Activated B cell treated with CpG ODN at 0.5 μM for 24 hours (primary cell): ENCODE measurements around the gene SAMD14. TPM values are rescaled to one million over a fixed set of nuclear protein-coding genes. Genes with fewer than 3 reads are reported as not detected.
A peak's percentile ranks its signal among the peaks of the same experiment; 100 is the strongest.

Experiments
- ATAC-seq: fragments of 200-7000 bp; cut with Tn5 transposase; one replicate; pipeline ENCODE4 v1.10.0; 2021; ENCODE audit warnings: low read depth, mild to moderate bottlenecking, moderate library complexity
- CTCF ChIA-PET: fragments of 350-600 bp; sonication (Branson Sonifier 250); formaldehyde crosslinking; loops from one replicate; lab custom pipeline; 2021; ENCODE audit warnings: antibody characterized with exemption; lab: Charles Lee
- POLR2A ChIA-PET: fragments of 350-600 bp; sonication (Branson Sonifier 250); formaldehyde crosslinking; loops from one replicate; lab custom pipeline; 2021; ENCODE audit warnings: antibody characterized with exemption; lab: Charles Lee
- DNase-seq: peaks from one replicate; pipeline ENCODE4 v3.0.0; 2022
- H3K27ac Mint-ChIP-seq: one replicate; pipeline ENCODE4 v1.8.0; 2020; ENCODE audit warnings: mixed read lengths
- H3K27me3 Mint-ChIP-seq: one replicate; pipeline ENCODE4 v1.8.0; 2021; ENCODE audit warnings: mixed read lengths
- H3K36me3 Mint-ChIP-seq: one replicate; pipeline ENCODE4 v1.8.0; 2021; ENCODE audit warnings: low read depth, mixed read lengths
- H3K4me1 Mint-ChIP-seq: one replicate; pipeline ENCODE4 v1.8.0; 2021; ENCODE audit warnings: mixed read lengths
- H3K4me3 Mint-ChIP-seq: one replicate; pipeline ENCODE4 v1.8.0; 2020; ENCODE audit warnings: mild to moderate bottlenecking, mixed read lengths
- H3K9me3 Mint-ChIP-seq: one replicate; pipeline ENCODE4 v1.8.0; 2020; ENCODE audit warnings: mixed read lengths
- intact Hi-C: fragments of 100-400 bp; cut with micrococcal nuclease; formaldehyde crosslinking; loops from one replicate; pipeline ENCODE4 v1.15.1; 2024
- total RNA-seq: library from RNA; stranded (reverse); gene quantifications from 2 replicates; pipeline ENCODE4 v1.2.3, GENCODE V29; 2022
- TF ChIP-seq, protein P1 (sequence below): fragments of 200-600 bp; IDR thresholded peaks from one replicate; pipeline ENCODE4 v1.8.0; 2022; ENCODE audit warnings: antibody characterized with exemption, mild to moderate bottlenecking

Gene SAMD14
- total RNA-seq, 1 donor from 2014 or later, result 4.7 TPM

DNA sequence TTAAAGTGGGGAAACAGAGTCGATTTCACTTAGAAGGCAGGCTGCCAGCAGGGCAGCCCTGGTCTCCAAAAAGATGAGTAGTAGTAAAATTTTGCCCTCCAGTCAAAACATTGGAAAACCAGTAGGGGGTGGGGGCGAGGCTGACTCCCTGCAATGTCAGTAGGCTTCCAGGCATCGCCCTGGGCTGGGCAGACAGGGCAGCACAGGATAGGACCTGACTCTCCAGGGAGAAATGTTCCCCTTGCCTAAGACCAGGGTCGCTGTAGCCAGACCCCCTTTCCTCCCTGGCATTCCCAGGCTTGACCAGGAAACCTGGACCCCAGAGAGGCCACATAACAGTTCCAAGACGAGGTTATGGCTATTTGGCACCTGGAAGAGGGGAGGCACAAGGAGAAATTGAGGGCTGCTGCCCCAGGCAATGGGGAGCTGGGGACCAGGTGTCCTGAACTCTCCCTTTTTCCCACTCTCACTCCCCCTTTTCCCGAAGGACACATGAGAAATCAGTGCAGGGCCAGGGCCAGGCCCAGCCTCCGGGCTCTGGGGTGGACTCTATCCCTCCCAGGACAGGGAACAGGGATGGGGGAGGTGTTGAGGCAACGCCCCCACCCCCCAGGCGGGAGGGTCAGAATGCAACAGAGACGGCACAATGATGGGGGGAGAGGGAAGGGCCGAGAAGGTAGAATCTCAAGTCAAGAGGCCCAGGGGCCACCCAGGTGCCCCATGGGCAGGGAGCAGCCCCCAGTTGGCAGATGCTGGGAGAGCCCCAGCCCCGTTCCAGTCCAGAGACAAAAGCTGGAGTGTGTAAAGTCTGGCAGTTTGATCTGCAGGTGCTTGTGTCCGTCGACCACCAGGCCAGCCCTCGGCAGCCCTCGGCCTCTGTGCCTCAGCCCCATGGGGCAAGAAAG is 4.5 kb upstream of the SAMD14 start:
- intact Hi-C loops, result no loop called here
- DNase-seq (no peak), ATAC-seq (no peak)
- POLR2A ChIA-PET, result interaction anchor here (0.6 kb wide), 1 partner anchor 18 kb away, joined by 4 read pairs; no protein-coding TSS in a partner anchor
- TF ChIP-seq, protein P1, sequence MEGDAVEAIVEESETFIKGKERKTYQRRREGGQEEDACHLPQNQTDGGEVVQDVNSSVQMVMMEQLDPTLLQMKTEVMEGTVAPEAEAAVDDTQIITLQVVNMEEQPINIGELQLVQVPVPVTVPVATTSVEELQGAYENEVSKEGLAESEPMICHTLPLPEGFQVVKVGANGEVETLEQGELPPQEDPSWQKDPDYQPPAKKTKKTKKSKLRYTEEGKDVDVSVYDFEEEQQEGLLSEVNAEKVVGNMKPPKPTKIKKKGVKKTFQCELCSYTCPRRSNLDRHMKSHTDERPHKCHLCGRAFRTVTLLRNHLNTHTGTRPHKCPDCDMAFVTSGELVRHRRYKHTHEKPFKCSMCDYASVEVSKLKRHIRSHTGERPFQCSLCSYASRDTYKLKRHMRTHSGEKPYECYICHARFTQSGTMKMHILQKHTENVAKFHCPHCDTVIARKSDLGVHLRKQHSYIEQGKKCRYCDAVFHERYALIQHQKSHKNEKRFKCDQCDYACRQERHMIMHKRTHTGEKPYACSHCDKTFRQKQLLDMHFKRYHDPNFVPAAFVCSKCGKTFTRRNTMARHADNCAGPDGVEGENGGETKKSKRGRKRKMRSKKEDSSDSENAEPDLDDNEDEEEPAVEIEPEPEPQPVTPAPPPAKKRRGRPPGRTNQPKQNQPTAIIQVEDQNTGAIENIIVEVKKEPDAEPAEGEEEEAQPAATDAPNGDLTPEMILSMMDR, result no peak
- H3K27ac Mint-ChIP-seq, result no peak overlapping the region
- peaks cover 3% of the 10 kb centered on the region for H3K27me3 Mint-ChIP-seq
- CTCF ChIA-PET, result interaction anchor here (1.0 kb wide), 1 partner anchor 35 kb away, joined by 4 read pairs; no protein-coding TSS in a partner anchor
- peaks cover 64% of the 10 kb centered on the region for H3K36me3 Mint-ChIP-seq
- peaks cover 31% of the 10 kb centered on the region for H3K4me1 Mint-ChIP-seq
- H3K9me3 Mint-ChIP-seq, result no peaks in the 10 kb centered on the region
- no peak overlapping the region for H3K4me3 Mint-ChIP-seq

DNA sequence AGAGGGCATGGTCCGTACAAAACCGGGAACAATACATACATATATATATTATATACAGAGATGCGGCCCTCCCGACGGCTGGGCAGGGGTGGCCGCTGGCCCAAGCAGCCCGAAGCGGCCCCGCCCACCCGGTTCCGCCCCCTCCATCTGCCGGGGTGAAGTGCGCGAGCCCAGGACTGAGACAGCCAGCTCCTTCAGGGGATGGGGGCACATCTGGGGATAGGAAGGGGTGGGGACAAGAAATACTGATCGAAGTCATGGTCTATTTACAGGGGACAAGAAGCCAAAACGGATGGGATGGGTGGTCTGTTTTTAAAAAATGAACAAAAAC is 3.8 kb upstream of the SAMD14 start:
- TF ChIP-seq, protein P1, result no peak
- no peak for DNase-seq
- H3K9me3 Mint-ChIP-seq, result no peaks in the 10 kb centered on the region
- peaks cover 4% of the 10 kb centered on the region for H3K27me3 Mint-ChIP-seq
- H3K4me3 Mint-ChIP-seq, result no peak overlapping the region
- no peak for ATAC-seq
- ChIA-PET POLR2A (interaction anchor here (0.6 kb wide), 1 partner anchor 19 kb away, joined by 4 read pairs; no protein-coding TSS in a partner anchor), CTCF (no interaction called here)
- no peak overlapping the region for H3K27ac Mint-ChIP-seq
- peaks cover 34% of the 10 kb centered on the region for H3K4me1 Mint-ChIP-seq
- peaks cover 57% of the 10 kb centered on the region for H3K36me3 Mint-ChIP-seq
- intact Hi-C loops, result no loop called here

DNA sequence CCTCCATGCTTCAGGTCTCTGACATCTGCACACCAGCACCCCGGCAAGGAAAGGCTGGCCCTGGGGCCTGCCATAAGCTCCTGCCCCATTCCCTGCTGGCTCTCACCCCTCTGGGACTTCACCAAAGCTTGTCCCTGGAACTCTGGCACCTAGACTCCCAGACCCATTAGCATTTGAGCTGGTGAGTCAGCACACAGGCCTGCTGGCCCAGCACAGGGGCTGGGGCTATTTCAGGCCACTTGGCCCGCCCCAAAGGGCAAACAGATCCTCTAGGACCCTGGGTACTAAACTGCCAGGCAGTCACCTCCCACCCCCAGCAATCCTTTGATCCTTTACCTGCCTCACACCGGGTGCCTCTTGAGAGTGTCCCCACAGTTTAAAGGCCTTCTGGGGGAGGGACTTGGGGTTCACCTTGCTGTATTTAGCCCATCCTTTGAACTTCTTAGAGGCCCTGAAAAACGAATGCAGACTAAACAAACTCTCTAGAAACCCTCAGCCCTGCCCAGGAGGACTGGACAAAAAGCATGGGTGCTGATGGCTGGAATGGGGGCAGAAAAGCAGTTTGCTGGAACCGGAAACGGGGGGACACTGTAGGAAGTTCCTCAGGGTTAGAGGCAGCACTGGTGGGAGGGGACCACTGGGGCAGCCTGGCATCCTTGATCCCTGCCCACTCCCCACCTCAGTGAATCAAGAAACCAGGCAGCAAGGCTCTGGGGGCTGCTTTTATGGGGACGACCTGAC is 3.2 kb upstream of the SAMD14 start:
- Mint-ChIP-seq H3K9me3 (no peaks in the 10 kb centered on the region), H3K36me3 (peaks cover 52% of the 10 kb centered on the region), H3K27ac (peak overlapping the region; percentile 56), H3K4me3 (no peak overlapping the region), H3K4me1 (peaks cover 38% of the 10 kb centered on the region), H3K27me3 (peaks cover 8% of the 10 kb centered on the region)
- DNase-seq (no peak), ATAC-seq (no peak)
- CTCF ChIA-PET, result interaction anchor here (0.6 to 1.3 kb wide), 2 partner anchors 15 to 16 kb away, joined by 3 to 5 read pairs; no protein-coding TSS in a partner anchor
- POLR2A ChIA-PET, result interaction anchor here (0.7 to 5.2 kb wide), 2 partner anchors 16 to 44 kb away, joined by 4 to 82 read pairs; partner anchors contain the start of gene PPP1R9B
- TF ChIP-seq, protein P1, result no peak
- intact Hi-C loops, result no loop called here

DNA sequence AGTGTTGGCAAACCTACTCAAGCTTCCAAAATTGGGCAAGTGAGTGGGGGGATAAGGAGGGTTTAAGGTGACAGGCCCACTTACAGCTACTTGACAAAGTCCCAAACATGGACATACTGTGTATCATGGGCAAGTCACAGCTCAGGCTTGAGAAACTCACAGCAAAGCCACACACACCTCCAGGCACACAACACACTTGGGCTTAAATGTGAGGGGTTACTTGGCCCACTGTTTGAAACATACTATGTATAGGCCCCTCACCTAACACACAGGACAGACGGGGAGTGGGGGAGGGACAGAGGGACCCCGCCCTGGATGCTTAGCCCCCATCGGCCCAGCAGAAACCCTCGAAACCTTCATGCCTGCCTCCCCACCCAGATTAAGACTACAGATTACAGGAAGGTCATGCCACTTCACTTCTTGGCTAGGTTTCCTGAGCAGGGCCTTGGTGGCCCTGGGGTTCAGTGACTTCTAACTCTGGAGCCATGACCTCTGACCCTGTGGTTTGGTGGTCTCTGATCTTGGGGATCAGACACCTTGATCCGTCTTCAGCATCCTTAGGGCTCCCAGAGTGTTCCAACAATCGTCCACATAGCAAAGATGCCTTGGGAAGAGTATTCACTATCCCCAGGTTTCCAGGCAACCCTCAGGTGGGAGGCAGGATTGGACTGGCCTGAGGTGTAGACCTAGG is 2.3 kb upstream of the SAMD14 start:
- DNase-seq (no peak), ATAC-seq (no peak)
- H3K36me3 Mint-ChIP-seq, result peaks cover 42% of the 10 kb centered on the region
- H3K27me3 Mint-ChIP-seq, result peaks cover 8% of the 10 kb centered on the region
- intact Hi-C loops, result no loop called here
- TF ChIP-seq, protein P1, result no peak
- peaks cover 41% of the 10 kb centered on the region for H3K4me1 Mint-ChIP-seq
- H3K27ac Mint-ChIP-seq, result peak overlapping the region; percentile 41
- CTCF ChIA-PET, result interaction anchor here (0.7 to 1.3 kb wide), 3 partner anchors 15 to 38 kb away, joined by 4 to 5 read pairs (median 4); partner anchors contain the start of gene PDK2
- peak overlapping the region; percentile 24 for H3K4me3 Mint-ChIP-seq
- no peaks in the 10 kb centered on the region for H3K9me3 Mint-ChIP-seq
- POLR2A ChIA-PET, result interaction anchor here (0.6 to 5.2 kb wide), 3 partner anchors 9 to 45 kb away, joined by 3 to 82 read pairs (median 4); partner anchors contain the start of gene PPP1R9B
